ENCODE results near the gene PHLDA2. TPM values are rescaled to one million over a fixed set of nuclear protein-coding genes. Genes with fewer than 3 reads are reported as not detected.

PHLDA2 gene
- total RNA-seq, 1 donor from 2014 or later, result not detected

DNA sequence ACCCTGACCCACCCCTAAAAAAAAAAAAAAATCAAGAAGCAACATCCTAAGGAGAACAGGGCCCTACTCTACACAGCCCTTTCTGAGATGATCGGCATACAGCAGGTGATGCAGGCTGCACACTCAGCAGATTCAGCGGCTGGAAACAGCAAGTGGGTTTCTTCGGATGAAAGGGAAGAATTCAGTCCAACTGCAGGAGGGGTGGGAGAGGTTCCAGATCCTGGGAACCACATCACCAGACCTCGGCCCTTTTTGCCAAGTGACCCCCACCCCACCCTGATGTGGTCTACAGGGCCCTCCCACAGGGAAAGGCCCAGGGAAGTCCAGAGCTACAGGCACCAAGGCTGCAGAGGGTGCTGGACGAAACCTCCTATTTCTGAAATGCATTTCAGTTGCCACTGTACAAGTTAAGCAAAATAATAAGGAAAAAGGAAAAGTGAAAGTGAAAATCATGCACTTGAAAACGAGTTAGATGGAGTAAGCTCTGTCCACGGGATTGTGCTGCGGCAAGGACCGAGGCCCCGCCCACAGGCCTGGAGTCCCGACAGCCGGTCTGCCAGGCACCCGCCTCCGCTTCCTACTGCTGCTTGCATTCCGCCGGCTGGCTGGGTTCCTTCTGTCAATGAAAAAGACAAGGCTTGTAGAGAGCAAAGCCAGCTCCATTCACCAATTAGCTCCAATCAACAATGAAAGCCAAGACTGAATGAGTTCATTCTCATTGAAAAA lies 16.0 kb upstream of the PHLDA2 start:
- peak; percentile 69 to 93 for DNase-seq (ENCODE audit: low spot score in 2 of 2)
- H3K9me3 ChIP-seq, result no peaks in the 10 kb centered on the region
- intact Hi-C loops (cut with DNase I), result loop anchor here (2.0 kb wide), 1 partner anchor 16 kb away; the partner anchor contains the start of gene PHLDA2
- TF ChIP-seq, protein P1, sequence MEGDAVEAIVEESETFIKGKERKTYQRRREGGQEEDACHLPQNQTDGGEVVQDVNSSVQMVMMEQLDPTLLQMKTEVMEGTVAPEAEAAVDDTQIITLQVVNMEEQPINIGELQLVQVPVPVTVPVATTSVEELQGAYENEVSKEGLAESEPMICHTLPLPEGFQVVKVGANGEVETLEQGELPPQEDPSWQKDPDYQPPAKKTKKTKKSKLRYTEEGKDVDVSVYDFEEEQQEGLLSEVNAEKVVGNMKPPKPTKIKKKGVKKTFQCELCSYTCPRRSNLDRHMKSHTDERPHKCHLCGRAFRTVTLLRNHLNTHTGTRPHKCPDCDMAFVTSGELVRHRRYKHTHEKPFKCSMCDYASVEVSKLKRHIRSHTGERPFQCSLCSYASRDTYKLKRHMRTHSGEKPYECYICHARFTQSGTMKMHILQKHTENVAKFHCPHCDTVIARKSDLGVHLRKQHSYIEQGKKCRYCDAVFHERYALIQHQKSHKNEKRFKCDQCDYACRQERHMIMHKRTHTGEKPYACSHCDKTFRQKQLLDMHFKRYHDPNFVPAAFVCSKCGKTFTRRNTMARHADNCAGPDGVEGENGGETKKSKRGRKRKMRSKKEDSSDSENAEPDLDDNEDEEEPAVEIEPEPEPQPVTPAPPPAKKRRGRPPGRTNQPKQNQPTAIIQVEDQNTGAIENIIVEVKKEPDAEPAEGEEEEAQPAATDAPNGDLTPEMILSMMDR (IDR thresholded peaks at IDR 0.05), result no peak
- no peaks in the 10 kb centered on the region for H3K27me3 ChIP-seq
- H3K27ac ChIP-seq, result peak overlapping the region; percentile 69 to 81
- H3K36me3 ChIP-seq, result peaks cover 20 to 41% of the 10 kb centered on the region in 2 donors
- H3K4me3 ChIP-seq, result peak overlapping the region; percentile 33 to 59
- peaks cover 7 to 17% of the 10 kb centered on the region in 2 donors for H3K4me1 ChIP-seq

DNA sequence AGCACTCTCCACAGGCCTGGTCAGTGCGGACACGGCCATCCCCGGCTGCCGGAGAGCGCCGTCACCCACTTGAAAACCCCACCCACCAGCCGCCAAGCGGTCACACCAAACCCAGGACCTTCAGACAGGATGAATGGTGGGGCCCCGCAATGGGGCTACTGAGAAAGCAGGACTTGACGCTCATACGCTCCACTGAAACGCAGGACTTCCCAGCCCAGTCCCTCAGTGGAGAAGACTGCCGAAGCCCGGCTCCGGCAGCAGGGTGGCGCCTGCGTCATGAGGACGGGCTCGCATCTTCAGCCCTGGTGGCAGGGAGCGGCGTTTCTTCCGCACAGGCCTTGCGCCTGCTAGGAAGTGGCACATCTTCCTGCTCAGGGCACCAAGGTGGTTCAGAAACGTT lies 15.3 kb upstream of the PHLDA2 start:
- intact Hi-C loops (cut with DNase I), result loop anchor here (2.0 kb wide), 1 partner anchor 16 kb away; the partner anchor contains the start of gene PHLDA2
- DNase-seq (ENCODE audit: low spot score in 2 of 2), result peak in 1 of 2 donors; percentile 51
- H3K27ac ChIP-seq, result peak overlapping the region in 1 of 2 donors; percentile 81
- no peak overlapping the region for H3K4me3 ChIP-seq
- H3K9me3 ChIP-seq, result no peaks in the 10 kb centered on the region
- H3K36me3 ChIP-seq, result peaks cover 13 to 35% of the 10 kb centered on the region in 2 donors
- peaks cover 7 to 17% of the 10 kb centered on the region in 2 donors for H3K4me1 ChIP-seq
- TF ChIP-seq, protein P1 (IDR thresholded peaks at IDR 0.05), result no peak
- H3K27me3 ChIP-seq, result no peaks in the 10 kb centered on the region

DNA sequence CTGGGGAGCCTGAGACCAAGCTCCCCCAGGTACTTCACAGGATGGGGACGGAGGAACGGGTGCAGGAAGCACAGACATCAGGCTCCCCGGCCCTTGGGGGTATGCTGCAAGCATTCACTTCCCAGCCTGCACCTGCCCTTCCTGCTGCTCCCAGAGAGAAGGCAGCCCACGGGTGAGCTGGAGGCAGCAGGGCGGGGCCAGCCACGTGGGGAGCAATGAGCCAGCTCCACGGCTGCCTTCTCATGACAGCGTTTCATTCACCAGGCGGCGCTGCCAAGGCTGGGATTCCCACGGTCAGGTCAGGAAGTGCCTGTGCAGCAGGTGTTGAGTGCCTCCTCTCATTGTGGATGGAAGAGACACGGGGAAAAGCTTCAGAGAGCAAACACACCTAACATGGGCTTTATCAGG lies 14.5 kb upstream of the PHLDA2 start:
- H3K9me3 ChIP-seq, result no peaks in the 10 kb centered on the region
- TF ChIP-seq, protein P1 (IDR thresholded peaks at IDR 0.05), result no peak
- H3K36me3 ChIP-seq, result peaks cover 9 to 27% of the 10 kb centered on the region in 2 donors
- H3K4me1 ChIP-seq, result peaks cover 7 to 17% of the 10 kb centered on the region in 2 donors
- intact Hi-C loops (cut with DNase I), result loop anchor here (2.0 kb wide), 1 partner anchor 15 kb away; the partner anchor contains the start of gene PHLDA2
- no peak overlapping the region for H3K27ac ChIP-seq
- H3K27me3 ChIP-seq, result no peaks in the 10 kb centered on the region
- H3K4me3 ChIP-seq, result no peak overlapping the region
- peak in 1 of 2 donors; percentile 28 for DNase-seq (ENCODE audit: low spot score in 2 of 2)

DNA sequence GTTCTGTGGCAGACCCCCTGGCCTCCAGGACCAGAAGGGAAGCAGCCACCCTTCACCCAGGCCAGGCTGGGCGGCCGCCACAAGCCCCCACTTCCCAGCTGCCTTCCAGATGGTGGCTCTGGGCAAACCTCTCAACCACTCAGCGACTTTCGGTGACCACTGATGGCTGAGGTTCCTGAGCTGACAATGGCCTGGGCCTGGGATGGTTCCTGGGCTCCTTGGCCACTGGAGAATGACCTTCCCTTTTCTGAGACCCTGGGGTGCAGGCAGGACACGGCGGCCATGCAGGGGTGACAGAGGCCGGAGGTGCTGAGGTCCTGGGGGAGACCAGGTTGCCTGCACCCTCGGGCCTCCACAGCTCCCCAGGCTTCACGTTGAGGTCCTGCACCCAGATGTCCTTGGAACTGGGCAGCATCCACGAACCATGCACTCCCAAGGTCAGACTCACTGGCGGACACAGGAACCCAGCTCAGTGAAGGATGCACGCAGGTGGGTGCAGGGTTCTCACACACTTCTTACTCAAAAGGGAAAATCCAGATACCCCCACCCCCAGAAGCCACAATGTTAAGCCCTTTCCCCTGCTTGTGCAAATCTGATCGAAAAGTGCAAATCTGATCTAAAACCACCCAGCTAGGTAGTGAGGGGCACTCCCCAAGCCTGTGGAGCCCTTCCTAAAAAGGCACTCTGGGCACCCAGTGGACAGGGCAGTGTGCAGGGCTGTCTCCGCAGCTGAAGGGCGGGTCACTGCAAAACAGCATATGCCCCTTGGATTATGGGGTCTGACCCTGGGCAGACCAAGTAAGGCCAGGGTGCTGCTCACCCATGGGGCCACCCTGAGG lies 13.9 kb upstream of the PHLDA2 start:
- Histone ChIP-seq H3K36me3 (peaks cover 2 to 20% of the 10 kb centered on the region in 2 donors), H3K9me3 (peaks cover under 1 to 2% of the 10 kb centered on the region in 2 donors), H3K4me1 (peaks cover 7 to 17% of the 10 kb centered on the region in 2 donors), H3K4me3 (no peak overlapping the region), H3K27ac (no peak overlapping the region), H3K27me3 (no peaks in the 10 kb centered on the region)
- DNase-seq (ENCODE audit: low spot score in 2 of 2), result peak in 1 of 2 donors; percentile 61
- TF ChIP-seq, protein P1 (IDR thresholded peaks at IDR 0.05), result no peak
- intact Hi-C loops (cut with DNase I), result no loop called here

DNA sequence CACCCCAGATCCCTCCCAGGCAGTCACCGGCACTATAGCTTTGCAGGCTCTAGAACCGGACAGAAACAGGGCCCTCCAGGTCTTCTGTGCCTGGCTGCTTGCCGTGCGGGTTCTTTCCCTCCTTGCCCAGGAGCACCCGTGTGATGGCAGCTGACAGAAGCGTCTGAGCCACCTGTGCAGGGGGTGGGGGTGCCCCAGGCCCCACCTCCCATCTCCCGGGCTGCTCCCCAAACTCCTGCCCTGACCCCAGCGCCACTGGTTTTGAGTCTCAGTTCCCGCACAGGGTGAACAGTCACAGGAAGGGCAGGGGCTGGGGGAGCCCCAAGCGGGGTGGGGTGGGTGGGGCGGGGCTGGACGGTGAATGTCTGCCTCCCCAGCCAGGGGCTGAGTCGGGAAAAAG lies 13.2 kb upstream of the PHLDA2 start:
- H3K27me3 ChIP-seq, result no peaks in the 10 kb centered on the region
- peaks cover 0 to 14% of the 10 kb centered on the region in 2 donors for H3K36me3 ChIP-seq
- H3K4me1 ChIP-seq, result peaks cover 7 to 17% of the 10 kb centered on the region in 2 donors
- H3K27ac ChIP-seq, result no peak overlapping the region
- H3K4me3 ChIP-seq, result no peak overlapping the region
- TF ChIP-seq, protein P1 (IDR thresholded peaks at IDR 0.05), result no peak
- peaks cover 5 to 7% of the 10 kb centered on the region in 2 donors for H3K9me3 ChIP-seq
- peak in 1 of 2 donors; percentile 41 for DNase-seq (ENCODE audit: low spot score in 2 of 2)
- intact Hi-C loops (cut with DNase I), result no loop called here
